ENCODE measurements around the gene DCLK3.

Gene DCLK3

DNA sequence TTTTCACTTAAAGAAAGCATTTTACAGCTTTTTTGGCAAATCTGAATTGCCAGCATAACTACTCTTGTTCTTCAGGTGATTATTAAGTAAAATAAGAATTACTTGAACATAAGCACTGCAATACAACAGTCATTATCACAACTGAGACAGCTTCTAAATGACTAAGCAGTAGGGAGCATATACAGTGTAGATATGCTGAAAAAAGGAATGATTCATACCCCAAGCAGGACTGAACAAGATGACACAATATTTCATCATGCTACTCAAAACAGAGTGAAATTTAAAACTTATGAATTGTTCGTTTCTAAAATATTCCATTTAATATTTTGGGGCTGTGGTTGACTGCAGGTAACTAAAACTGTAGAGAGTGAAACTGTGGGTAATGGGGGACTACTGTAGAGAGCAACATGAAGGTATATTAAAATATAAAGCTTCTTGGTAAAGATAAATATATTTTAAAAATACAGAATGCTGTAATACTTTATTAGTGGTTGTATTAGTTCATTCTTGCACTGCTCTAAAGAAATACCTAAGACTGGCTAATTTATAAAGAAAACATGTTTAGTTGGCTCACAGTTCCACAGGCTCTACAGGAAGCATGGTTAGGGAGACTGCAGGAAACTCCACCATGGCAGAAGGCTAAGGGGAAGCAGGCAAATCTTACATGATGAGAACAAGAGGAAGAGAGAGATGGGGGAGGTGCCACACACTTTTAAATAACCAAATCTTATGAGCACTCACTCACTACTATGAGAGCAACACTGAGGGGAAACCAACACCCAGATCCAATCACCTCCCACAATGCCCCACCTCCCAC lies 84.8 kb downstream of the DCLK3 start:
- in situ Hi-C loops (cut with MboI; ENCODE audit: low sequenced_read_pairs): no loop called here

DNA sequence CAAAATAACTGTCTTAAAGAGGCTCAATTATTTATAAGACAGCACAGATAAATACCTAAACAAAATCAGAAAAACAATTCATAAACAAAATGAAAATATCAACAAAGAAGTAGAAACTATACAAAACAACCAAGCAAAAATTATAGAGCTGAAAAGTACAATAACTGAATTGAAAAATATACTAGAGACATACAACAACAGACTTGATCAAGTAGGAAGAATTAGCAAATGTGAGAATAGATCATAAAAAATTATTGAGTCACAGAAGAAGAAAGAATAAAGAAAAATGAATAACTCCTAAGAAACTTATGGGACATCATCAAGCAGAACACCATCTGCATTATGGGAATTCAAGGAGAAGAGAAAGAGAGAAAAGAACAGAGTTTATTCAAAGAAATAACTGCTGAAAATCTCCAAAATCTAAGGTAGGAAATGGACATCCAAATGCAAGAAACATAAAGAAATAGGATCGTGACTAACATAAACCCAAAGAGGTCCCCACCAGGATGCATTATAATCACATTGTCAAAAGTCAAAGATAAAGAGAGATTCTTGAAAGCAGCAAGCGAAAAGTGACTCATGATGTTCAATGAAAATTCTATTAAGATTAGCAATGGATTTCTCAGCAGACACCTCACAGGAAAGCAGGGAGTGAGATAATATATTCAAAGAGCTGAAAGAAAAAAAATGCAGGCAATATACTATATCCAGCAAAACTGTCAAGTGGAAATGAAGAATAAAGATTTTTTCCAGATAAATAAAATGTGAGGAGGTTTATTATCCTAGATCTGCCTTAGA lies 85.9 kb downstream of the DCLK3 start:
- in situ Hi-C loops (cut with MboI; ENCODE audit: low sequenced_read_pairs): no loop called here

DNA sequence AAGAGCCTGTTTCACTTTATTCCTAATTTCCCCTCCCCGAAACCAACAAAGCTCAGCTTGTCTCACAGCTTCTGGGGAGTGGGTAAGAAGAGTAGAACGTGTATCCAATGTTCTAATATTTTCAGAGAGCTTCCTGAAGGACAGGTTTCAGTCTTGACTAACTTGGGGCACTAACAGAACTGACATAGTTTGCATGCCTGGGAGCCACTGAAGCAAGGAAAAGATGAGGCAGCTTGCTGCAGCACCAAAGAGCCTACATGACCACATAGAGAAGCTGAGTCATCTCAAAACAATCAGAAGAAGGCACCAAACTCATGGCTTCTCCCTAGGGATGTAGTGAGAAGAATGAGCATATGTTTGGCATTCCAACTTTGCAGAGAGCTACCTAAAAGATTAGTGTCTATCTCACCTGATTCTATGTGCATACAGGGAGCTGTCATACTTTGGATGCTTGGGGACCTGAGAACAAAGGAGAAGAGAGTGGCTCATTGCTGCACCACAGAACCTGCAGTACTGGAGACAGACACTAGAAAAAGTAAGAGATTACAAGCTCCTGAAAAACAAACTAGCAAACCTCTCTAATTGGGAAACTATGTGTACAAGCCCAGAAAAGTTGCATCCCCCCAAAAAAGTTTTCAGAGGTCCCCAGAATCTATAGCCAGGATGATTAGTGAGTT lies 86.9 kb downstream of the DCLK3 start:
- in situ Hi-C loops (cut with MboI; ENCODE audit: low sequenced_read_pairs): no loop called here

DNA sequence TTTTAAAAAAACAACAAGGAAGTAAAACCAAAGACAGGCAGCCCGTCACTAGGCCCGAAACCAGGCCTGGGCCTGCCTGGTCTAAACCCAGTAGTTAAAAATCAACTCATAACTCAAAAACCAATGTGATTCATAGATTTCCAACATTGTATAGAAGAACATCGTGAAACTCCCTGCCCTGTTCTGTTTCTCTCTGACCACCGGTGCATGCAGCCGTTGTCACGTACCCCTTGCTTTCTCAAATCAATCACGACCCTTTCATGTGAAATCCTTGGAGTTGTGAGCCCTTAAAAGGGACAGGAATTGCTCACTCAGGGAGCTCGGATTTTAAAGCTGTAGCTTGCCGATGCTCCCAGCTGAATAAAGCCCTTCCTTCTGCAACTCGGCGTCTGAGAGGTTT lies 89.5 kb downstream of the DCLK3 start:
- in situ Hi-C loops (cut with MboI; ENCODE audit: low sequenced_read_pairs): no loop called here

DNA sequence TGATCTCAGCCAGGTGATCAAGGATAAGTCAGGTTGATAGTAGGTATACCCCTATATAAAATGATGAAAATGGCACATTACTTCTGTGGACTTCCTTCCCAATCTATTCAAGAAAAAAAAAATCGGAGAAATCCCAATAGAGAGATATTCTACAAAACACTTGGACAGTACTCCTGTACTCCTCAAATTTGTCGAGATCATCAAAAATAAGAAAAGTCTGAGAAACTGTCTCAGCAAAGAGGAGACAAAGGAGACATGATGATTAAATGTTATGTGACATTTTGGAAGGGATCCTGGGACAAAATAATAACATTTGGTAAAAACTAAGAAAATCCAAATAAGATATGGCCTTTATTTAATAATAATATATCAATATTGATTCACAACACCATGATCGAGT lies 94.6 kb downstream of the DCLK3 start:
- in situ Hi-C loops (cut with MboI; ENCODE audit: low sequenced_read_pairs): no loop called here

DNA sequence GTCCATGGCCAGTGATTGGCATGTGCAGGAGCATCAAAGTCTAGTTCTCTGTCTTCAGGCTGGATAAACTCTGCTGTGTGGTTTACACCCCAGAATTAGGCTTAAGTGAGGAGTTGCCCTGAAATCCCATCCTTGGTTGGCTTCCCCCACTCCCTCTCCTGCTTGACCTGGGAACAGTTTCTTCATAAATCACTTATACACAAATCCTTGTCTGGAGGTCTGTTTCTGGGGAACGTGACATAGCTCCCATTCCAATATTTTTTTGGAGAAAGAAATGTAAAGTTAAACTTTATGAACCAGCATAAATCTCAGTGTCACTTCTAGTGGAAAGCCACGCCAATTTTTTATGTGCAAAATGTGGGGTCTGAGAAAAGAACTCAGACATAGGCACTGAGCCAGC lies 98.2 kb downstream of the DCLK3 start:
- in situ Hi-C loops (cut with MboI; ENCODE audit: low sequenced_read_pairs): no loop called here

DNA sequence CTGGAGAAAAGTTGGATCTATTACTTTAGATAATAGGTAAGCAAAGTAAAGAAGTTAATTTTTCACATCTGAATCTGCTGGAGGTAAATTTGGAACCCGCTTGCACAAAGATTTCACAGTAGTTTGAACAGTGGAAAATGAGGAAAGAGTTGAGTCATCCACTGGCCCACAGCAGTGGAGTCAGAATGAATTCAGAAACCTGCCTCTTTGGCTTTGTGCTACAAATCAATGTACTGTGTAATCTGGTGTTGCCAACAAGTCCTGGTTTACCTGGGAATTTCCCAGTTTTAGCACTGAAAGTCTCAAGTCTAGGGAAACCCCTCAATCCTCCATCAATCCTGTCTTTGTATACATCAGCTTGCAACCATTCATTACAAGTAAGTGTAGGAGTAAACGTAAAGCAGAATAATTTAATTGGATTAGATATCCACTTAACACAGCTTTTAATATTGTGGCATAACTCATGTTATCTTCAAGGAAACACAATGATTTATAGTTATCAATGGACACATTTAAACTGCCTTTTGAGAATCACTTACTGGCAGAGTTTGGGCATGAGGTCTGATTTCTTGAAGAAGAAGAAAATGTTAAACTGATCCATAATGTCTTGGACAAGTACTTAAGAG lies 100.6 kb downstream of the DCLK3 start:
- in situ Hi-C loops (cut with MboI; ENCODE audit: low sequenced_read_pairs): no loop called here

DNA sequence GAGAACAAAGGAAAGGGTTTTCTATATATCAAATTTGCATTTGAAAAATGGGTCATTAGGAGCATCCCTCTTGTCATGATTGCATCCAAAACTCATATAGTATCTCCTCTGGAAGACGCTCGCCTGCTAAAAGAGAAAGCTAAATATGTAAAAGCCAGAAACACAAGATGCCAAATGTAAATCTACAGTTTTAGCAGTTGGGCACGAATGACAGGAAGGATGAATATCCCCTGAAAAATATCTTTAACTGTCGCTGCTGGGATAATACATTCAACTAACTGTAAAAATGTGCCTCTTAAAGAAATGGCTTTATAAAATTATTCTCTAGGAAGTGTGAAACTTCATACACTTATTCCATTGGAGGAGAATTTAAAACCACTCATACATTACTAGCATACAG lies 101.7 kb downstream of the DCLK3 start:
- in situ Hi-C loops (cut with MboI; ENCODE audit: low sequenced_read_pairs): no loop called here

All from HL-60/S4 treated with phorbol 12-myristate 13-acetate at 8.2 ng/mL for 4 days and 3 days (cell line).